Body of pancreas (tissue), 4 donors: Measurements from ENCODE around the gene SAPCD1. TPM values are rescaled to one million over a fixed set of nuclear protein-coding genes. Genes with fewer than 3 reads are reported as not detected.

ENCODE experiments used
- ATAC-seq: fragments of 150-250 bp; one replicate; pipeline ENCODE4 v1.9.1; 2016
- DNase-seq, 4 donors: peaks; one replicate each; pipeline ENCODE4 v3.0.0-alpha.2; 2019
- H3K27ac ChIP-seq, 4 donors: fragments of 200-600 bp; sonication (generic); 1 replicate in 3 of 4; 2 replicates in 1 of 4; pipeline versions ENCODE4 v1.5.1 to v1.6.1; 2016 to 2019; ENCODE audit warnings: mild to moderate bottlenecking in 1 of 4, mixed read lengths in 1 of 4, moderate library complexity in 1 of 4
- H3K27me3 ChIP-seq, 2 donors: fragments of 200-600 bp; sonication (generic); one replicate each; pipeline ENCODE4 v1.6.0; 2016; ENCODE audit warnings: mild to moderate bottlenecking in 1 of 2
- H3K36me3 ChIP-seq, 2 donors: fragments of 200-600 bp; sonication (generic); replicated peaks in 1 of 2; 2 replicates each; pipeline ENCODE4 v1.5.1; 2016; ENCODE audit warnings: low read depth in 2 of 2; ENCODE audit not compliant: insufficient read depth in 1 of 2
- H3K4me1 ChIP-seq: fragments of 200-600 bp; sonication (generic); one replicate; pipeline ENCODE4 v1.6.0; 2016
- H3K4me3 ChIP-seq, 2 donors: fragments of 200-600 bp; sonication (generic); 1 replicate in 1 of 2; 2 replicates in 1 of 2; pipeline ENCODE4 v1.5.1; 2016 to 2019
- H3K9me3 ChIP-seq, 3 donors: fragments of 200-600 bp; sonication (generic); 1 replicate in 2 of 3; 2 replicates in 1 of 3; pipeline ENCODE4 v1.5.1; 2016
- POLR2A ChIP-seq, 3 donors: fragments of 450-650 bp; IDR thresholded peaks; one replicate each; pipeline ENCODE4 v1.6.1; 2016; ENCODE audit warnings: antibody characterized with exemption in 3 of 3, mild to moderate bottlenecking in 2 of 3
- WGBS, 2 donors: methylation state at CpG; one replicate each; pipeline ENCODE4 v1.1.5; 2017; 5-methylcytosine and 5-hydroxymethylcytosine counted together
- intact Hi-C: fragments of 100-400 bp; cut with DNase I; formaldehyde crosslinking; loops from one replicate; pipeline ENCODE4 v1.15.1; 2023
- total RNA-seq, 2 donors: library from RNA; depleted of rRNA; stranded (reverse); fragments of >200 nt; gene quantifications; one replicate each; pipeline ENCODE4 v1.1.0, GENCODE V29; 2016
- TF ChIP-seq, protein P1 (sequence below), 7 experiments: fragments of 450-650 bp in 4 of 7; fragments of 200-600 bp in 3 of 7; sonication (generic) in 3 of 7; IDR thresholded peaks; one replicate each; pipeline ENCODE4 v1.5.1; 2016 to 2019; ENCODE audit warnings: antibody characterized with exemption in 7 of 7

Gene SAPCD1
- total RNA-seq, 2 donors from 2014 or later: 2.0 to 2.6 TPM

DNA sequence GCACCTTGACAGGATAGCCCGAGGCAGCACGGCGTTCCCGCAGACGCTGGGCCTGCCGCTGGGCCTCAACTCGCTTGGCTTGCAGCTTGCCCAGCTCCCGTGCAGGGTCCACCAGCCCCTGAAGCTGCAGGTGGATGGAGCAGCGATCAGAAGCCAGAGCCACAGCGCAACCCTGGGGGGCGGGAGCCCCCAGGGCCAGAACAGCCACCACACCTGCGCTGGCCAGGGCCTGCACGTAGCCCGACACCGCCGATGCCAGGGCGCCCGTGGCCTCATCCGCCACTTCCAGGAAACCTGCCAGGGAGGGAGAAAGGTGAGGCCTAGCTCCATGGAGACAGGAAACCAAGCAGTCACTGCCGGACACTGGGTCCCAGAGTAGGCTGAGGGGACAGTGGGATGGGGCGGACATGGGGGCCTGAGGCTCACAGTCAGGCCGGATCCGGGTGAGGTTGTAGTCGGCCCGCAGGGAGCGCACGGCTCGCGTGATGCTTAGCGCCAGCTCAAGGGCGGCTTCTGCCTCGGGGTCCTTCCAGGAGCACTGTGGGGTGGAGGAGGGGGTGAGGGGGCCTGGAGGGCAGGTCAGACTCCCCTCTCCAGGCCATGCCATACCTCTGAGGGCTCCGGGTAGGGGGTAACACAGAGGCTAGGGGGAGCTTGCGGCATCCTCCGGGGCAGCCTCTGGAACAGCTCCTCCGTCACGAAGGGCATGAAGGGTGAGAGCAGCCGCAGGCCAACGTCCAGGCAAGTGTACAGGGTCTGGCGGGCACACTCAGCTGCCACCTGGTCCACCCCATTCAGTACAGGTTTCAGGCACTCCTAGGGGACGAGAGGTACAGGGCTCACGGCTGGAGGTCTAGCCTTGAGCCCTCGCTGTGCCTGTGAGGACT is 16.8 kb downstream of the SAPCD1 start:
- ATAC-seq: no peak
- 90 to 95% methylated on average over 20 to 27 of the region's 43 CpGs for WGBS, 2 donors
- H3K4me3 ChIP-seq: no peak overlapping the region
- peaks cover 4 to 33% of the 10 kb centered on the region in 2 donors for H3K36me3 ChIP-seq
- H3K27ac ChIP-seq: no peak overlapping the region
- H3K27me3 ChIP-seq: no peaks in the 10 kb centered on the region
- TF ChIP-seq POLR2A (IDR thresholded peaks at IDR 0.05): no peak
- TF ChIP-seq, protein P1, sequence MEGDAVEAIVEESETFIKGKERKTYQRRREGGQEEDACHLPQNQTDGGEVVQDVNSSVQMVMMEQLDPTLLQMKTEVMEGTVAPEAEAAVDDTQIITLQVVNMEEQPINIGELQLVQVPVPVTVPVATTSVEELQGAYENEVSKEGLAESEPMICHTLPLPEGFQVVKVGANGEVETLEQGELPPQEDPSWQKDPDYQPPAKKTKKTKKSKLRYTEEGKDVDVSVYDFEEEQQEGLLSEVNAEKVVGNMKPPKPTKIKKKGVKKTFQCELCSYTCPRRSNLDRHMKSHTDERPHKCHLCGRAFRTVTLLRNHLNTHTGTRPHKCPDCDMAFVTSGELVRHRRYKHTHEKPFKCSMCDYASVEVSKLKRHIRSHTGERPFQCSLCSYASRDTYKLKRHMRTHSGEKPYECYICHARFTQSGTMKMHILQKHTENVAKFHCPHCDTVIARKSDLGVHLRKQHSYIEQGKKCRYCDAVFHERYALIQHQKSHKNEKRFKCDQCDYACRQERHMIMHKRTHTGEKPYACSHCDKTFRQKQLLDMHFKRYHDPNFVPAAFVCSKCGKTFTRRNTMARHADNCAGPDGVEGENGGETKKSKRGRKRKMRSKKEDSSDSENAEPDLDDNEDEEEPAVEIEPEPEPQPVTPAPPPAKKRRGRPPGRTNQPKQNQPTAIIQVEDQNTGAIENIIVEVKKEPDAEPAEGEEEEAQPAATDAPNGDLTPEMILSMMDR (IDR thresholded peaks at IDR 0.05): no peak
- no peaks in the 10 kb centered on the region for H3K9me3 ChIP-seq
- DNase-seq: no peak
- H3K4me1 ChIP-seq: peaks cover 23% of the 10 kb centered on the region
- intact Hi-C loops: no loop called here

DNA sequence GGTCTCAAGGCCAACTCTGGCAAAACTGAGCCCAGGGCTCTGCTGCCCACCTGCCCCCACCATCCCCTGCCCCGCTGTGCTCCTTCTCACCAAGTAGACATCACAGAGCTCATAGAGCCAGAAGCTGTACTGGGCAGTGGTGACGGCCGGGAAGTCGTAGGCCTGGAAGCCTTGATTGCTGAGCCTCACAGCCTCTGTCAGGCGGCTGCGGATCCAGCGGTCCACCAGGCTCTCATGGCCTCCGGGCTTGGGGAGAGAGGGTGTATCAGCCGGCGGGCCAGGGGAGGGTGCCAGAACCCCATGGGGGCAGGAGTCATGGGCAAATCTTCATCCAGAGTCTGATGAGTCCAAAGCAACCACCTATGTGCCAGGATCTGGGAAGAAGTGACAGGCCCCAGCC is 17.5 kb downstream of the SAPCD1 start:
- 88 to 89% methylated on average over 3 to 10 of the region's 10 CpGs for WGBS, 2 donors
- Histone ChIP-seq H3K4me3 (no peak overlapping the region), H3K27me3 (no peaks in the 10 kb centered on the region), H3K27ac (no peak overlapping the region), H3K36me3 (peaks cover 4 to 38% of the 10 kb centered on the region in 2 donors), H3K4me1 (peaks cover 23% of the 10 kb centered on the region), H3K9me3 (no peaks in the 10 kb centered on the region)
- intact Hi-C loops: no loop called here
- TF ChIP-seq, protein P1 (IDR thresholded peaks at IDR 0.05): no peak
- no peak for TF ChIP-seq POLR2A (IDR thresholded peaks at IDR 0.05)
- no peak for ATAC-seq
- DNase-seq: no peak

DNA sequence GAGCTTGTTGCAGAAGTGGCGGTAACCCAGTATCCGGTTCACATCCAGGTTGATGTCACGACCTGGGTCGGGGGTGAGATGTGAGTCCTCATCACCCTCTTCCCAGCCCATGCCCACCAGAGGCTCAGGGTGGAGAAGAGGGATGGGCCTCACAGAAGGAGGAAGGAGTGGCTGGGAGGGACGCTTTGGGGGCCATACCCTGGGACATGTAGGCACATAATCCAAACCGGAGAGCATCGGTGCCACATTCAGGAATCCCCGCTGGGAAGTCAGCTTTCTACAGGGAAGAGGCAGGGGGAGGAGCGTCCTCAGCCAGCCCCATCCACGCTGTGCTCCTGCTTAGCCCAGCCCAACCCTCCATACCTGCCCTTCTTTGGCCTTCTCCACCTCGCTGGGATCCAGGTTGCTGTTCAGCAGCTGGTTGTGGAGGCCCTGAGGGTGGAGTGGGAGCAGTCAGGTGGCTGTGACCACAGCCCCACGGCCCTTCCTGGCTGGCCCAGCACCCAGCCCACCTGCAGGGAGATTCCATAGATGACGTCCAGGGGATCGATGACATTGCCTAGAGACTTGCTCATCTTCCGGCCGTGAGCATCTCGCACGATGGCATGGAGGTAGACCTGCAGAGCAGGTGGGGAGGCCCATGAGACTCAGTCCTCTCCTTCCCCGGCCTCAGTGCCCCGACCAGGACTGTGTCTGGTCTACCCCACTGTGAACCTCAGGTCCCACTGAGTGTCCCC is 18.2 kb downstream of the SAPCD1 start:
- intact Hi-C loops: no loop called here
- Histone ChIP-seq H3K36me3 (peaks cover 4 to 40% of the 10 kb centered on the region in 2 donors), H3K4me3 (no peak overlapping the region), H3K27ac (no peak overlapping the region), H3K4me1 (peaks cover 20% of the 10 kb centered on the region), H3K27me3 (no peaks in the 10 kb centered on the region), H3K9me3 (no peaks in the 10 kb centered on the region)
- no peak for ATAC-seq
- DNase-seq: no peak
- TF ChIP-seq POLR2A (IDR thresholded peaks at IDR 0.05): no peak
- TF ChIP-seq, protein P1 (IDR thresholded peaks at IDR 0.05): no peak
- 85 to 89% methylated on average over 13 to 20 of the region's 20 CpGs for WGBS, 2 donors

DNA sequence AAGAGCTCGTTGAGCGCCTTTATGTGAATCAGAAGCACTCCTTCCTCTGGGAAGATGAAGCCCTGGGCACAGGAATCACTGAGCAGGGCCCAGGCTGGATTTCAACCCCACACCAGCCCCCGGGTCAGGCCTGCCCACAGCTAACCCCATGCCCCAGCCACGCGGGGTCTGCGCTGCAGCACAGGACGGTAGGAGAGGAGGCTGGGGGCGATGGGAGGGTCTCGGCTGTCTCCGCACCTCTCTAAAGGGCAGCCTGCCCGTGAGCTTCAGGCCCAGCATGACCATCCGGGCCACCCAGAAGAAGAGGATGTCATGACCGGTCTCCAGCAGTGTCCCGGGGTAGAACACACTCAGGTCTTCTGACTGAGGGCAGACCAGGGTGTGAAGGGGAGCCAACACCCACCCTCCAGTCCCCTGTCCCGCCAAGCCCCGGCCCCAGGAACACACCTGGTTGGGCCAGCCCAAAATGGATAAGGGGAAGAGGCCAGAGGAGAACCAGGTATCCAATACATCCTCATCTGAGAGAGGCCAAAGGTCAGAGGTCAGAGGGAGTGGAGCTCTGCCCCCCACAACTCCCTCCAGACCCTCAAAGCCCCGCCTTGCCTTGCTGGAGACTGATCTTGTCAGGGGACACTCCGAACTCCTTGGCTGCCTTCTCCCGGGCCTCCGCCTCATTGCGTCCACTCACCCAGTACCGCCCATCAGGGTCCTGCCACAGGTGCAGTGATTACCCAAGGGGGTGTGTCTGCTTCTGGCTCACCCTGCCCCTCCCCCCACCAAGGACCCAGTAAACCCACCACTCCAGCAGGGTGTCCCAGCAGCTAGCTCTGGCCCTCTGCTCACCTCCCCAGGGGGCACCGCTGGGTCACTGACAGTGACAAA is 19.0 kb downstream of the SAPCD1 start:
- TF ChIP-seq POLR2A (IDR thresholded peaks at IDR 0.05): no peak
- TF ChIP-seq, protein P1 (IDR thresholded peaks at IDR 0.05): no peak
- ATAC-seq (no peak), DNase-seq (no peak)
- Histone ChIP-seq H3K4me3 (no peak overlapping the region), H3K27me3 (no peaks in the 10 kb centered on the region), H3K27ac (no peak overlapping the region), H3K4me1 (peaks cover 12% of the 10 kb centered on the region), H3K9me3 (no peaks in the 10 kb centered on the region), H3K36me3 (peaks cover 4 to 40% of the 10 kb centered on the region in 2 donors)
- 84 to 92% methylated on average over 5 to 17 of the region's 23 CpGs for WGBS, 2 donors
- intact Hi-C loops: no loop called here
